ENCODE data around the gene YAP1.

Gene YAP1

GRCh38 chr11:102202972-102203371, 92.7 kb downstream of the YAP1 start:
- no peak for DNase-seq

GRCh38 chr11:102204174-102204573, 93.9 kb downstream of the YAP1 start:
- no peak for DNase-seq

GRCh38 chr11:102205805-102206204, 95.6 kb downstream of the YAP1 start:
- DNase-seq = no peak

- no peak for DNase-seq
Measured at GRCh38 chr11:102208835-102209234, 98.6 kb downstream of the YAP1 start.

- no peak for DNase-seq
Measured at GRCh38 chr11:102214623-102215022, 104.4 kb downstream of the YAP1 start.

- no peak for DNase-seq
Measured at GRCh38 chr11:102216433-102217075, 106.3 kb downstream of the YAP1 start.

GRCh38 chr11:102220728-102221467, 110.7 kb downstream of the YAP1 start:
- no peak for DNase-seq

- DNase-seq = no peak
Measured at GRCh38 chr11:102223859-102224258, 113.6 kb downstream of the YAP1 start.

- no peak for DNase-seq
Measured at GRCh38 chr11:102225689-102226568, 115.7 kb downstream of the YAP1 start.

- no peak for DNase-seq
Measured at GRCh38 chr11:102226702-102227490, 116.6 kb downstream of the YAP1 start.

- DNase-seq = no peak
Measured at GRCh38 chr11:102229510-102230123, 119.4 kb downstream of the YAP1 start.

GRCh38 chr11:102230186-102230585, 119.9 kb downstream of the YAP1 start:
- no peak for DNase-seq

- DNase-seq = no peak
Measured at GRCh38 chr11:102230911-102231310, 120.7 kb downstream of the YAP1 start.

GRCh38 chr11:102234779-102235439, 124.7 kb downstream of the YAP1 start:
- DNase-seq = no peak

- no peak for DNase-seq
Measured at GRCh38 chr11:102237096-102237735, 127.0 kb downstream of the YAP1 start.

GRCh38 chr11:102238391-102238821, 128.2 kb downstream of the YAP1 start:
- DNase-seq = no peak

GRCh38 chr11:102239448-102239847, 129.2 kb downstream of the YAP1 start:
- DNase-seq = no peak

GRCh38 chr11:102239911-102240310, 129.7 kb downstream of the YAP1 start:
- no peak for DNase-seq

- no peak for DNase-seq
Measured at GRCh38 chr11:102240502-102240901, 130.3 kb downstream of the YAP1 start.

GRCh38 chr11:102241026-102241425, 130.8 kb downstream of the YAP1 start:
- DNase-seq = no peak

GRCh38 chr11:102243399-102243884, 133.2 kb downstream of the YAP1 start:
- DNase-seq = no peak

Measured in NCI-H187 treated with DMSO at 0.1 percent for 48 hours (cell line).